T47D (cell line): ENCODE data around the gene ZFHX3.

ENCODE experiments used
- DNase-seq, 2 experiments: peaks; one replicate each; pipeline versions ENCODE4 v3.0.0 to v3.0.0-alpha.2; 2011 to 2012; ENCODE audit warnings: low read depth in 1 of 2, low spot score in 1 of 2
- JUND ChIP-seq: IDR thresholded peaks from 2 replicates; pipeline ENCODE4 v1.6.1; 2012; ENCODE audit warnings: low read depth
- in situ Hi-C: cut with HindIII; loops from 2 replicates; pipeline ENCODE4 v1.10.0; 2016; ENCODE audit warnings: low sequenced_read_pairs, low pct_unique_long_range_greater_than_20kb

ZFHX3 gene

DNA sequence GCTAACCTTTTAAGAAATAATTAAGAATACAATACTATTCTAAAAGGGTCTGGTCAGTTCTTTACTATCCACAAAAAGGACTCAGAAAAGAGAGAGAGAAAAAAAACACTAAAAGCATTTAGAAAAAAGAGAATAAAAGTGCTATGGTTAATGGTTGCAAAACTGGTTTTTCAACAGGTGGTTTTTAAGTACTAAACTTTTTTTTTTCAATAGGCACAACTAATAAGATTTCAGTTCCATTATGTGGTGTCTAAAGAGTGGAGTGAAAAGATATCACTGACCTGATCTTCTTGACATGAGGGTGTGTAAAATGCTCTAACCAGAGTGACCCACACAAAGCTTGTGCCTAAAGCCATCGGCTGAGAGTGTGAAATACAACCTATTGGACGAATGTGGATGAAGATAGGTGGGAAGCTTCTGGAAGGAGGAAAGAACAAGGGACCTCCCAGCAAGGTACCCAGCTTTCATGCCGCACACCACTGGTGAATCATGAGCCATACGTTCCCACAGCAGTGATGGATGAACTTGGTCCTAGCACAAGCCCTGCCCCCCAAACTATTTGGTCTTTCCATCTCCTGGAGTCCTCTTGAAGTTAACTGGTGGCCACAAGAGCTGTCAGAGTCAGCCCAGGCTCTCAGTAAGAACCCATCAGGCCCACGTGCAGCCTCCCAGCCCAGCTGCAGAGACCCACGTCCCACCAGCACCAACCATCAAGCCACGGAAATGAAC lies 103.0 kb downstream of the ZFHX3 start:
- in situ Hi-C loops: no loop called here
- no peak for DNase-seq
- no peak for TF ChIP-seq JUND

GRCh38 chr16:72942021-72942420 lies 105.9 kb downstream of the ZFHX3 start:
- no peak for DNase-seq
- in situ Hi-C loops: no loop called here
- TF ChIP-seq JUND: no peak

DNA sequence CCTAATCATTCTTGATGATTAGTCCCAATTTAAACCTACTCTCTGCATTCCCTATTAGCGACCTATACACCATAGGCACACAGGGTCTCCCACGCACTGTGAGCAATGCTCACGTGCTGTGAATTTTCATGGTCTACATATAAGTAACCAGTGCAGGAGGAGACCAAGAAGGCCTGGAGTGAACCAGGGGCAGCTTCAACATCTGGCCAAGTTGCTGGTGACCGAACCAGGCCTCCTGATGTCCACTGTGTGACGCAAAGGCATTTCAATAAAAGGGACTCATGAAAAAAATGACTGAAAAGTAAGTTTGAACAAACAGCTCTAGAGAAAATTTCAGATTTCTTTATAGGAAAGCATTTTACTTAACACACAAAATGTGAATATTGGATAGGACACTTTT lies 107.0 kb downstream of the ZFHX3 start:
- in situ Hi-C loops: no loop called here
- no peak for DNase-seq
- TF ChIP-seq JUND: no peak

- in situ Hi-C loops: no loop called here
- TF ChIP-seq JUND: no peak
- peak in 1 of 2 experiments; percentile 60 for DNase-seq
These were observed 108.7 kb downstream of the ZFHX3 start for GRCh38 chr16:72939247-72939646.

DNA sequence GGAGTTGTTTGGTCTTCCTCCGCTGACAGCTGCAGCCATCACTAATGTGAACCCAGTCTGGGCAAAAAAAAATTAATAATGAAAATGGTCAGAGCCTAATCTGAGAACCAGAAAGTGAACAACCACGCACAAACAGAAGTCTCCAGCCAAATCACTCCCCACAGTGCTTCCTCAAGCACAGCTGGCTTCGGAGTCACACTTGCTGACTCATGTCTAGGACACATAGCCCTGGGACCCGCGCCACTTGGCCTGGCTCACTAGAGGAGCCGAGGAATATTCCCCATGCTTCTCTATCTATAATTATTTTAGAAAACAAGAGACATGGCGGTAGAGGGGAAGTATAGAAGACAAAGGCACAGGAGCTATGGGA lies 109.1 kb downstream of the ZFHX3 start:
- no peak for TF ChIP-seq JUND
- DNase-seq: no peak
- in situ Hi-C loops: no loop called here

DNA sequence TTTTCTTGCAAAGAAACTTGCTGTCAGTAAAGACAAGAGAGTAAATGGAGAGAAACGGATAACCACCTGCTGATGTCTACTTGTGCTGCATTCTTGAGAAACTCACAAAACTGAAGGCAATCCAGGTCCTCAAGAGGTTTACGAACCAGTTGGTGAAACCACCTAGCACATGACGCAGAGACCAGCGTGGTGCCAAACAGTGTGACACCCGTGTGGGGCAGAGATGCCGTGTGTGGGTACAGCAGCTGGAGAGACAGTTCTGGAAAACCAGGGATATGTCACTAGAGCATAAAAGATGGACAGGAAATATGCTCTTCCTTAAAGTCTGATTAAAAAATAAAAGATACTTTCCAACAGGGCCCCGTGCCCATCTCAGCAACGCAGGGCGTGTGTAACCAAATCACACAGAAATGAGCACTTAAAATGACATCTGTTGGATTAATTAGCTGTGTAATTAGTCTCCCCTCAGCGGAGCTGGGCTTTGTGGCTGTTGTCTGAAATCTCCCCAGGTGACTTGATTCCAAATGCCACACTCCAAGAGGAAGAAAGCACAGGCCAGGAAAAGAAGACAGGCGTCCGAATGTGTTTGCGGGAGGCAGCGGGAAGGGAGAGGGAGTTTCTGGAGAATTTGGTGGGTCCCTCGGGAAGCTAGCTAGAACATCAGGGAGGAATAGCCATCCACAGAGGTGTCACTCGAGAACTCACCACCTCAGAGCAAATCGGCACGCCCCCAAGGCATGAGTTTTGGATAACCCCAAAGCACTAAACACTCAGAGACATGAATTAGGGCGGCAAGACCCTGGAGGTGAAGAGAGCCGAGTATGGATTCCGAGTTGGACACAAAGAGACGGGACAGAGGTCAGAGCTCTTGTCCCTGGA lies 109.8 kb downstream of the ZFHX3 start:
- DNase-seq: no peak
- TF ChIP-seq JUND: no peak
- in situ Hi-C loops: no loop called here

GRCh38 chr16:72937360-72937759 lies 110.6 kb downstream of the ZFHX3 start:
- DNase-seq: no peak
- in situ Hi-C loops: no loop called here
- TF ChIP-seq JUND: no peak

GRCh38 chr16:72936408-72936807 lies 111.5 kb downstream of the ZFHX3 start:
- in situ Hi-C loops: no loop called here
- DNase-seq: no peak
- no peak for TF ChIP-seq JUND

GRCh38 chr16:72935896-72936295 lies 112.0 kb downstream of the ZFHX3 start:
- TF ChIP-seq JUND: no peak
- in situ Hi-C loops: no loop called here
- DNase-seq: peak in 1 of 2 experiments; percentile 46

- no peak for TF ChIP-seq JUND
- in situ Hi-C loops: no loop called here
- no peak for DNase-seq
These were observed 113.1 kb downstream of the ZFHX3 start for GRCh38 chr16:72934636-72935403.

- in situ Hi-C loops: no loop called here
- no peak for TF ChIP-seq JUND
- no peak for DNase-seq
These were observed 115.1 kb downstream of the ZFHX3 start for GRCh38 chr16:72932677-72933335.

DNA sequence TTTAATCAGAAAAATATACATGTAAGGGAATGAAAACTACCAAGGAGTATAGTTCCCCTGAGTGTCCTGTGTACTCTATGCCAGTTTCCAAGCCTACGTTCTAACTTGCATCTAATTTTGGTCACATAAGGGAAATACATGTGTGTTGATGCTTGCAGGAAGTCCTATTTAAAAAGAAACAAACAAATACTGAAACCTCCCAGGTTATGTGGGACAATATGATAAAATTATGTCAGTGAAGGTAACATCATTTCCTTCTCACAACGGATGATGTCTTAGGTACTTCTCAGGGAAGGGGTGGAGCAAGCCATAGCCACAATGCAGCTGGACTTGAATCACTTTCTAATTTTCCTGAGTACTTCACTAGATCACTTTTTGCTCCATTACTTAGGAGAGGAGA lies 115.9 kb downstream of the ZFHX3 start:
- DNase-seq: no peak
- TF ChIP-seq JUND: no peak
- in situ Hi-C loops: no loop called here

DNA sequence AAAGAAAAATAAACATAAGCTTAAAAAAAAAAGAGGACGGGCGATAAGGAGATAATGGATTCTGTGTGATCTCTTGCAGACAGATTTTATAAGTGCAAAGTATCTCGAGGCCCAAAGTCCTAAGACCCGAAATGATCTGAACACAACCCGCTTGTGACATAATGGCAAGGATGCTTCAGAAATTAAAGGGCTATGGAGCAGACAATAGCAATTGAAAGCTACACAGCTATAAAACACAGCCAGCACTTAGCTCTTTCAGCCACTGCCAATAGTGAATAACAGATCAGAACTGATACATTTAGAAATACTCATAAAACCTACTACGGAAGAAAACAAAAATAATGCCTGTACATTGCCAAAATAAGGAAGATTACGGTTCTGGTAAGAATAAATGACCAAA lies 117.5 kb downstream of the ZFHX3 start:
- no peak for DNase-seq
- TF ChIP-seq JUND: no peak
- in situ Hi-C loops: no loop called here
